Activated T-helper 1 cell treated with Interleukin-2 at 50 U/mL for 16 hours (primary cell): ENCODE data around the gene ZNF431.
"Not testable (repeated sequence)": the region's sequence is repeated elsewhere in the genome, so short reads cannot be mapped to it uniquely, and the experiment has no call there.

ENCODE experiments used
- DNase-seq: peaks from one replicate; pipeline ENCODE4 v3.0.0-alpha.2; 2020; ENCODE audit warnings: low read depth

The ZNF431 gene

DNA sequence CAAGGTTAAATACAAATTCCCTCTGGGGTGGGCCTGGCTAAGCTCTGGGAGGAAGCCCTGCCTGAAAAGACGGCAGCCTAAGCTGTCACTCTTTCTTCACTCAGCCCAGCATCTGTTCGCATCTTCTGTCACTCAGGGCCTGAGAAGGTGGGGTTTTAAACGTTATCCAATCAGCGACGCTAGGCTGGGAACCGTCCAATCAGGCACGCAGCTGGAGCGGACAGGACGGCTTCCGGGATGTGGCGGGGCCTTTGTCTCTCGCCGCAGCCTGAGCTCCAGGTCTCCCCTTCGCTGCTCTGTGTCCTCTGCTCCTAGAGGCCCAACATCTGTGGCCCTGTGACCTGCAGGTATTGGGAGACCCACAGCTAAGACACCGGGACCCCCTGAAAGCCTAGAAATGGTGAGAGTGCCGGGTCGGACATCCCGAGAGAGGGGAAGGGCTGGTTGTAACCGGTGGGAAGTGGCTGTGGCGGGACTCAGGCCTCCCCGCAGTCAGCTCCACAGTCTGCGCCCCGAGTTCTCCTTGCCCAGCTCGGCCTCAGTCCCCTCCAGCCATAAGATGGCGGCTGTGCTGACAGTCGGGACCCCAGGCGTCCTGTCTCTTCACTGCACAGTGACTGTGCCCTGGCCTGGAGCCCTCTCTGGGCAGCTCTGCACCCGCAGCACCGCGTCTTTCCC lies at the start of gene ZNF431:
Gene ZNF431, plus strand, starts transcription at position 254 of the 678 bp plus-strand sequence. Its CDS starts 144 bp downstream, at position 398.
- peak; percentile 80 for DNase-seq

DNA sequence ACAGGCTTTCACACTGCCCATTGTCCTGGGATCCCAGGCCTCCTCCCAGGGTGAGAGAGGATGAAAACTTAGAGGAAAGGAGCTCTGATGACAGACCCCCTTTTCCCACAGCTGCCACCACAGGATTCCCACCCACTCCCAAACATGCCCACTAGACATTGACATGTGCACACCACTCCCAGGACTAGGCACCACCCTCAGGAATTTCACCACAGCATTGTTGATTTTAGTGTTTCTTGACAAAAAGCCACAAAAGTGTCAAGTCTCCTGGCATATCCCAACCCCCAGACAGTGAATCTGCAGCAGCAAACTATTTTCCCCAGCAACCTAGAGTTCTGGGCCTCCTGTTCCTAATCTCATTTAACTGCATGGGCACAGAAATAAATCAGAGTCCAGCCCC lies 49.7 kb upstream of the ZNF431 start:
- DNase-seq: no peak

DNA sequence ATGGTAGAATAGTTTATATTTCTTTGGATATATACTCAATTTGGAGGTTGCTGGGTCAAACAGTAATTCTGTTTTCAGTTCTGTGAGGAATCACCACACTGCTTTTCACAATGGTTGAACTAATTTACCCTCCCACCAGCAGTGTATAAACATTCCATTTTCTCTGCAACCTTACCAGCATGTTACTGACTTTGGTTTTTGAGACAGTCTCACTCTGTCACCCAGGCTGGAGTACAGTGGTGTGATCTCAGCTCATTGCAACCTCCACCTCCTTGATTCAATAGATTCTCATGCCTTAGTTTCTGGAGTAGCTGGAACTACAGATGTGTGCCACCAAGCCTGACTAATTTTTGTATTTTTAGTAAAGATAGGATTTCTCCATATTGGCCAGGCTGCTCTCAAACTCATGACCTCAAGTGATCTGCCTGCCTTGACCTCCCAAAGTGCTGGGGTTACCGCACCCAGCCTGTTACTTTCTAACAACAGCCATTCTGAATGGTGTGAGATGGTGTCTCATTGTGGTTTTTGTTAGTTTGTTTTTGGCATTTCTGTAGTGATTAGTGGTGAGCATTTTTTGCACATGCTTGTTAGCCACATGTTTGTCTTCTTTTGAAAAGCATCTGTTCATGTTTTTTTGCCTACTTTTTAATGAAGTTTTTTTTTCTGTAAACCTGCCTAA lies 47.4 kb upstream of the ZNF431 start:
- no peak for DNase-seq

DNA sequence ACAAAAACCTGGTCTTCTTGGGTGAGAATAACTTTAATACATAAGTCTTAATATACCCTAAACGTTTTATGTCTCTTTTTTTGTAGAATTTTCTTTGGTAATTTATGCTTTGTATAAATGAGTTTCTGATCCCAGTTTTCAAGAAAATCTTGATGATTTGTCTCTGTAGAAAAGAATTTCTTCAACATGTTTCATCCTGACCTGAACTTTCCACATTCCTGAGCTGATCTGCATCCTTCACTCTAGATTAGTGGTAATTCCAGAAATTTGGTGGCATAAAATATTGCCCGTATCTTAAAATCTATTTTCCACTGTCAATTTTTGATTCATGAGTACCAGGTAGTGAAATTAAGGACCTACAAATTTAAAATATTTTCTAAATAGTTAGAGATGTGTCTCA lies 43.5 kb upstream of the ZNF431 start:
- no peak for DNase-seq

DNA sequence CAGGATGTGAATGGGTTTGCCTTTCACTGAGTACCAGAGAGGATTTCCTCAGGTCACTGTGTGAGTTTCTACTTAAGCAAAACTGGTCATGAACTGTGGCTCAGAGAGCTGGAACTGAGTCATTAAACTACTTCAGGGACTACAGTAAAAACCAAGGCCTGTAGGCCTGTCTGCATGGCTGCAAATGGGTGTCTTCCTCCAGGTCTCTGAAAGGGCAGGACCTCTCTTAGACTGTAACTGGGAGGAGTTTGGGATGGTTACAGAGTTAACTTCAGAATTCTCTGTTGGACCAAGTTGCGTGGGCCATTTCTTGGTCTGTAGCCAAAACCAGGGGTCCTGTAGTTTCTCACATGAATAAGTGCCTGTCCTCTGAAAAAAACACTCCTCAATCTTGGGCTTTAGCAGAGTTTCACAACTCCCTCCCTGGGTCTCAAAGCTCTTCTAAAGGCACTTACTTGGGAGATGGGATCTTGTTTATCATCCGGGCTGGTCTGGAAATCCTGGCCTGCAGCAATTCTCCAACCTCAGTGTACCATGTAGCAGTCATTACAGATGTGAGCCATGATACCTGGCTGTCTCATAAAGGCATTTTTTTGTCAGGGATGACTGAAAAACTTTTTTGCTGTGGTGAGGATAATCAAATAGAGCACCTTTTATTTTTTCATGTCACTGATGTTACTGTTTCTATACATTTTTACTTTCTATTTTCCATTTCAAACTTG lies 40.2 kb upstream of the ZNF431 start:
- no peak for DNase-seq

DNA sequence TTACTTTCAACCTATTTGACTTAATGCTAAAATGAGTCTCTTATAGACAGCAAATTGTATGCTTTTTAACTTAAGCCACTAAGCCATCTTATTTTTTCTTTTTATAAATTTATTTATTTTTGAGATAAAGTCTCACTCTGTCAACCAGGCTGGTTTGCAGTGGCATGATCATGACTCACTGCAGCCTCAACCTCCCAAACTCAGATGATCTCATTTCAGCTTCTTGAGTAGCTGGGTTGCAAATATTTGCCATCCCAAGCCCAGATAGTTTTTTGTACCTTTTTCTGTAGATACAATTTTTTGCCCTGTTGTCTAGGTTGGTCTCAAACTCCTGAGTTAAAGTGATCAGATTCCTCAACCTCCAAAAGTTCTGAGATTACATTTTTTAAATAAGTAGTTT lies 32.7 kb upstream of the ZNF431 start:
- DNase-seq: no peak

DNA sequence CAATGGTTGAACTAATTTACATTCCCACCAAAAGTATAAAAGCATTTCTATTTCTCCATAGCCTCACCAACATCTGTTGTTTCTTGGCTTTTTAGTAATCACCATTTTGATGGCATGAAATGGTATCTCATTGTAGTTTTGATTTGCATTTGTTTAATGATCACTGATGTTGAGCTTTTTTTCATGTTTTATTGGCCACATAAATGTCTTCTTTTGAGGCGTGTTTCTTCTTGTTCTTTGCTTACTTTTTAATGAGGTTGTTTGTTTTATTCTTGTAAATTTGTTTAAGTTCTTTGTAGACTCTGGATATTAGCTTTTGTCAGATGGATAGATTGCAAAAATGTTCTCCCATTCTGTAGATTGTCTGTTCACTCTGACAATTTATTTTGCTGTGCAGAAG lies 31.7 kb upstream of the ZNF431 start:
- DNase-seq: no peak

DNA sequence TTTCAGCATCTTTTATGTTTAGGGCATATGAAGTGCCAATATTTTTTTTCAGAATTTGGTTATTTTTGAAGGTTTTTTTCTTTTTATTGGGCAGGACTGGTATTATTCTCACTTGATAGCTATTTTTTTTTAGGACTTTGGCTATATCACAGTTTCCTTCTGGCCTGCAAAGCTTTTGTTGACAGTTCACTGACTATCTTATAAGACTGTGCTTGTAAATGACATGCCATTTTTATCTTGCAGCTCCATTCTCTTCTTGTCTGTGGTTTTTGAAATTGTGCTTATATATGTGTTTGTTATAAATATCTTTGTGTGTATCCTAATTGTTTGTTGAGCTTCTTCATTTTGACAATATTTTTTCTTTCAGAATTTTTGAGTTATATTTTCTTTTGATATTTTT lies 26.4 kb upstream of the ZNF431 start:
- DNase-seq: no peak

DNA sequence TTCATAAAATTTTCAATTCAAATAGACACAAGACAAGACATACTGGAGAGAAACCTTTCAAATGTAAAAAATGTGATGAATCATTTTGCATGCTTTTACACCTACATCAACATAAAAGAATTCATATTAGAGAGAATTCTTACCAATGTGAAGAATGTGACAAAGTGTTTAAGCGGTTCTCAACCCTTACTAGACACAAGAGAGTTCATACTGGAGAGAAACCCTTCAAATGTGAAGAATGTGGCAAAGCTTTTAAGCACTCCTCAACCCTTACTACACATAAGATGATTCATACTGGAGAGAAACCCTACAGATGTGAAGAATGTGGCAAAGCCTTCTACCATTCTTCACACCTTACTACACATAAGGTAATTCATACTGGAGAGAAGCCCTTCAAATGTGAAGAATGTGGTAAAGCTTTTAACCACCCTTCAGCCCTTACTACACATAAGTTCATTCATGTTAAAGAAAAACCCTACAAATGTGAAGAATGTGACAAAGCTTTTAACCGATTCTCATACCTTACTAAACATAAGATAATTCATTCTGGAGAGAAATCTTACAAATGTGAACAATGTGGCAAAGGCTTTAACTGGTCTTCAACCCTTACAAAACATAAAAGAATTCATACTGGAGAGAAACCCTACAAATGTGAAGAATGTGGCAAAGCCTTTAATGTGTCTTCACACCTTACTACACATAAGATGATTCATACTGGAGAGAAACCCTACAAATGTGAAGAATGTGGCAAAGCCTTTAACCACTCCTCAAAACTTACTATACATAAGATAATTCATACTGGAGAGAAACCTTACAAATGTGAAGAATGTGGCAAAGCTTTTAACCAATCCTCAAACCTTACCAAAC lies 24.6 kb upstream of the ZNF431 start:
- no peak for DNase-seq

DNA sequence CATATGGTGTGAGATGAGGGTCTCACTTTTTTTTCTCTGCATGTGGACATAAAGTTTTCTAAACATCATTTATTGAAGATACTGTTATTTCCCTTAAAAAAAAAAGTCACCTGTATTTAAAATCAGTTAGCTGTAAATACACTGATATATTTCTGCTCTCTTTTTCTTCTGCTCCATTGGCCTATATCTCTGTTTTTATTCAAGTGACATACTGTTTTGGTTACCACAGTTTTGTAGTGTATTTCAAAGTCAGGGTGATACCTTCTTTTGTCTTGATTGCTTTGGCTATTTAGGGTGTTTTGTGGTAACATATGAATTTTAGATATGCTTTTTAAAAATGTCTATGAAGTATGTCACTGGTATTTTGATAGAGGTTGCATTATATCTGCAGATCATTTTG lies 15.8 kb upstream of the ZNF431 start:
- no peak for DNase-seq

DNA sequence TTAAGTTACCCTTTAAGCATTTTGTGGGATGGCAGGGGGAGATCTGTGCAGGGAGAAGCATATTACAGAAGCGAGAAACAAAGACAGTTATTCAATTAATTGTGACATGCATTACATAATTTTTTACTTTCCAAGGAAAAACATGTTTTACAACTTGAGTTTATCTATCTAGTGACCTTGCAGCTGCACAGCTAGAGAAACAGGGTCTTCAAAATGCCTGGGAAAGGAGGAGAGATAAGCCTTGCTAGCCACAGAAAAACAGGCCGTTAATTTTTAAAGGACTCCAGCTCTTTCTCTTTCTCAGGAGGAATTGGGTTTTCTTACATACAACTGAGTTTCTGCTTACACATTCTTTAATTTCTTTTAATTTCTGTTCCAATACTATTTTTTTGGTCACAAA lies 14.8 kb upstream of the ZNF431 start:
- no peak for DNase-seq

DNA sequence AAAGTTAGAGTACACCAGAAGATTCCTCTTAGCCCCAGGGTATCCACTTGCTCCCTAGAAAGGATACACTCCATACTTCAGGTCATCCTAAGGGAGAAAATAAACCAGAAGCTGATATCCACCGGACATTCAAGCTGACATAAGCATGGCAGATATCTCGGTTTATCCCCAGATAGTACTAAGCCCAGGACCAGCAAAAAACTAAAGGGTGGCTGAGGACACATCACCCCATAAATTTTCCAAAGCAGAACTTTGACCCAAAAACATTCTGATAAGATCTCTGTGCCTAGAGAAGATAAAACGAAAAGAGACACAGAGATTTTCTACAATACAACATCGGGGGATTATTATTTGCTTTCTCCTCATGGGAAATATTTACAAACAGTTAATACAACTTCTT lies 13.9 kb upstream of the ZNF431 start:
- no peak for DNase-seq

DNA sequence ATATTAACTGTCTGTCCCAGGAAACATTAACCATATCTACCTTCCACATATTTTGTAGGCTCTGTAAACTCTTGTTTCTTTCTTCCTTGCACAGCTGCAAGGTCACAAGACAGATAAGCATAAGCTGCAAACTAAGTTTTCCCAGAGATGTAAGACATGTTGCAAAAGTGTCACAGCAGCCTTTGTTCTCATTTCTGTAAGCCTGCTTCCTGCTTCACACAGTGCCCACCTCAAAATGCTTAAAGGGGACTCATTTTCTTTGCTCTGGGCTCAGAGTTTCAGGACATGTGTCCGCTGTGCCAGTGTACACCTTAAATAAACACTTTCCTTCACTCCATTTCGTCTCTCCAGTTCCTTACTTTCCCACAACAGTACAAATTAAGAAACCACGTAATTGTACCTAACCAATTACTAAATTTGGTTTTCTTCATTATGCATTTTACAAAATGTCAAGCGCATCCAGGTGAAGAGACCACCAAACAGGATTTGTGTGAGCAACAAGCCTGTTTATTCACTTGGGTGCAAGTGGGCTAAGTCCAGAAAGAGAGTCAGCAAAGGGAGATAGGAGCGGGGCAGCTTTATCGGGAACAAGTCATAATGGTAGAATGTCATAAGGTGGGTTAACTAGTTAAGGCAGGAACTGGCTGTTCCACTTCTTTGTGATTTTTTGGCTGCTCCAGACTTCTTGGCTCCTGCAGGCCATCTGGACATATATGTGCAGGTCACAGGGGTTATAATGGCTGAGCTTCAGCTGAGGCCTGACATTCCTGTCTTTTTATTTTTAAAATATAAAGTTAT lies 12.7 kb upstream of the ZNF431 start:
- DNase-seq: no peak

DNA sequence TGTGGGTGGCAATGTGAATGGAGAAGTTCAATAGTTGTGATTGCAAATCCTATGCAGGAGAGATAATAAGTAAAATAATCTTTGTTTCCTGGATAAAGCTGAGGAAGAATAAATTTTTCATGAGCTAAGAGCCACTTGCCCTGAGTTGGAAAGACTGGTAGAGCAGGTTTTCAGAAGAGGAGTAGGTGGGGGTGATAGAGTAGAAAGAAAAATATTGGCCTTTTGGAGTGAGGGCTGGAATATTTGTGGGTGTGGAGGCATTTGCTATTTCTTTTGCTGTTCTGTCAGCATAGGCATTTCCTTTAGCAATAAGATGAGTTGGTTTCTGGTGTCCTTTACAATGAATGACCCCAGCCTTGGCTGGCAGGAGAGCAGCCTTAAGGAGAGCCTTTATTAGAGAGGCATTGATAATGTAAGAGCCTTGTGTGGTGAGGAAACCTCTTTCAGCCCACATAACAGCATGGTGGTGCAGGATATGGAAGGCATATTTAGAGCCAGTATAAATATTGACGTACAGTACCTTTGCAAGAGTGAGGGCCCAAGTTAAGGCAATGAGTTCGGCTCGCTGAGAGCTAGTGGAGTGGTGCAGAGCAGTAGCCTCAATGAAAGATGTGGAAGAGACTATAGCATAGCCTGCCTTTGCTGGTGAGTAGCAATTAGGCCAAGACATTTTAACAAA lies 11.6 kb upstream of the ZNF431 start:
- no peak for DNase-seq

DNA sequence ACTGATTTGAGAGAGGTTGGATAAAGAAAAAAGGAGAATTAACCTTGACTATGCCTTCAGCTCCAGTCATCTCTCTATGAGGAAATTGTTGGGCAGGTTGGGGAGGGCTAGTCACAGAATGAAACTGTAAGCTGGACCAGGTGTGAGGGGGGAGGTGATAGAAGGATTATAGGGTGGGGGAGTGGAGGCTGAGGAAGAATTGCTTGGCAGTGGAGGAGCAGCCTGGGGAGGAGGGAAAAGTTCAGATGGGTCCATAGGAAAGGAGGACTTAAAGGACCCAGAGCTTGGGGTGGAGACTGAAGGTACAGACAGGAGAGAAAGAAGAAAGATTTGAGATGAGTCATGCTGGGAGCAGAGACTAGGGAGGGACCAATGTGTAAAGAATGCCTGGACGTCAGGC lies 8.2 kb upstream of the ZNF431 start:
- no peak for DNase-seq

DNA sequence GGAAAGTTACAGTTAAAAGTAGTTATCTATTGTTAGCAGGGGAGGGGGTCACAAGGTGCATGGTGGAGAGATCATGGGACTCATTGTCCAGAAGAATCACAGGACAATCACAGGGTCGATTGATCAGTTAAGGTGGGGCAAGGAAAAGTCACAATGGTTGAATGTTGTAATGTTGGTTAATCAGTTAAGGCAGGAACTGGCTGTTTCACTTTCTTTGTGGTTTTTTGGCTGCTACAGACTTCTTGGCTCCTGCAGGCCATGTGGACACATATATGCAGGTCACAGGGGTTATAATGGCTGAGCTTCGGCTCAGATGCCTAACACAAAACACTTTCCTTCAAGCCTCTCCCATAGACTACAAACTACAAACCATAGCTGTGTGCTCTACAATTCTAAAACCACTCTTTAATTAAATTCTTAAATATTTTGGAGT lies 6.9 kb upstream of the ZNF431 start:
- DNase-seq: no peak

DNA sequence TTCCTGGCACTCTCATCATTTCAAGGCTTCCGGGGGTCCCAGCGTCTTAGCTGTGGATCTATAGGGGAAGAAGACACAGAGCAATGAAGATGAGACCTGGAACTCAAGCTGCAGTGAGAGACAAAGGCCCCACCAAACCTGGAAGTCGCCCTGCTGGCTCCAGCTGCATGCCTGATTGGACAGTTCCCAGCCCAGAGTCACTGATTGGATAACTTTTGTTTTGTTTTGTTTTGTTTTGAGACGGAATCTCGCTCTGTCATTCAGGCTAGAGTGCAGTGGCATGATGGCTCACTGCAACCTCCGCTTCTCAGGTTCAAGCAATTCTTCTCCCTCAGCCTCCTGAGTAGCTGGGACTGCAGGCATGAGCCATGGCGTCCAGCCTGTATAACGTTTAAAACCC lies 6.4 kb upstream of the ZNF431 start:
- DNase-seq: no peak

DNA sequence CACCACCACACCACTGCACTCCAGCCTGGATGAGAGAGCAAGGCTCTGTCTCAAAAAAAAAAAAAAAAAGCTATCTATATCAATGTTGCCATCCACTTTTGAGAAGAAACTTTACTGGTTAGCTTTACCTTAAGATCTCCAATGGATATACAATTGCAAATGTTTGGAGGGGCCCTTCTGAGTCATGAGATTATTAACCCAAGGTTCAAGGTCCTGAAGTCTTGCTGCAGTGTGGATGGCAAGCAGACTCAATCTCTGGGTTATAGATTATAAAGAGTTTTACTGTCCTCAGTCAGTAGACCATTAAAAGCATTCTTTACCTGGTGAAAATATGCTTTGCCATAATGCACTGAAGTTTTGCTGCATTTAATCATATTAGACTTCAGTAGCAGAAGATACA lies 3.7 kb upstream of the ZNF431 start:
- no peak for DNase-seq

DNA sequence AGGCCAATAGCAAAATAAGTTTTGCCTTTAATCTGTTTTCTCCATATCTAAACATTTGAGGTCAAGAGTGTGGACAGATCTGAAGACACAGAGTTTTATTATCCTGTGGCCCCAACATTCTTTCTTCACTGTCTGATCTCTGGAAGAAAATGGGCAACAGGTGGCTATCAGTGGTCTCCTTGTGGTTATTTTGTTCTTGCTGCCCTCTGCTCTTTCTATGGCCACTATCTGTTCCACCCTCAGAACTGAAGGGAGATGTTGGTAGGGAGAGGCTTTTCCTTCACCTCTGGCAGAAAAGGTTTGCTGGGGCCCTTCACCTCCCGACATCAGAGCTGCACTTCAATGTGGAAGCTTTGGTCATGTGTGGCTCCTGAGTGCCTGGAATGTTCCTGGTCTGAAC lies 834 bp upstream of the ZNF431 start:
- DNase-seq: not testable (repeated sequence)

DNA sequence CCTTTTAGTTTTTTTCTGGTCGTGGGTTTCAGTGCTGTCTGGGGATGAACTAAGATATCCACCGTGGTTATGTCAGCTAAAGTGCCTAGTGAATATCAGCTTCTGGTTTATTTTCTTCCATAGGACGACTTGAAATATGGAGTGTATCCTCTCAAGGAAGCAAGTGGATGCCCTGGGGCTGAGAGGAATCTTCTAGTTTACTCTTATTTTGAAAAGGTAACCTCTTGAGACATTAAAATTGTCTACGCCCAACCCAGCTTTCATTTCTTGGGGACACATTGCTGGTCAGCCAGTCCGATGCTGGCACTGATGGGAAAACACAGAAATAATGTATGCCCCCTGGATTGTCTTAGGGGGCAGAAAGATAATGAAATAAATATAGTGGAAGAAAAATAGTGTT lies 1.6 kb downstream of the ZNF431 start:
- DNase-seq: no peak

DNA sequence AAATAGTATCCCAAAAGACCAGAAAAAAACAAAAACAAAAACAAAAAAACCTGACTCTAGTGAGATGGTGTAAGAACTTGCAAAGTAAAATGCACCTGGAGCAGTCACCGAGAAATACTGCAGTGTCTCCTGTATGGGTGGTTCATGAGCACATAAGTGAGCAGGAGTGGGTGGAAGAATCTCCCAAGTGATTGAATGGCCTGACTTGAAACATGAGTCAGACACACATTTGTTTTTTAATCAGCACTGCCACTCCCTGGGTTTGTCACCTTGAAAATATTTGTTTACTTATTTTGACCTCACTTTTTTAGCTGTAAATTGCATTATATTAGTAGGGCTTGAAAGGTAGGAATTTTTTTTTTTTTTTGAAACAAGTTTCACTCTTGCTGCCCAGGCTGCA lies 2.0 kb downstream of the ZNF431 start:
- no peak for DNase-seq
